Fibroblast of skin of left biceps (primary cell): ENCODE data around the gene THRA.

Experiments used
- DNase-seq, 2 experiments: peaks; one replicate each; pipeline ENCODE4 v3.0.0-alpha.2; 2013; ENCODE audit warnings: low read depth in 2 of 2

Gene THRA

GRCh38 chr17:40084477-40084876, 21.7 kb downstream of the THRA start:
- no peak for DNase-seq

- no peak for DNase-seq
These were observed 23.6 kb downstream of the THRA start for GRCh38 chr17:40086150-40087044.

- no peak for DNase-seq
These were observed 24.5 kb downstream of the THRA start for GRCh38 chr17:40087049-40087794.

GRCh38 chr17:40087903-40088718, 25.3 kb downstream of the THRA start:
- DNase-seq, result no peak

GRCh38 chr17:40089077-40089895, 26.5 kb downstream of the THRA start:
- no peak for DNase-seq

GRCh38 chr17:40090237-40091119, 27.7 kb downstream of the THRA start:
- DNase-seq, result no peak

- no peak for DNase-seq
These were observed 29.1 kb downstream of the THRA start for GRCh38 chr17:40091691-40092397.

GRCh38 chr17:40092581-40092980, 29.8 kb downstream of the THRA start:
- no peak for DNase-seq

- DNase-seq, result no peak
These were observed 30.3 kb downstream of the THRA start for GRCh38 chr17:40093005-40093579.

- no peak for DNase-seq
These were observed 30.9 kb downstream of the THRA start for GRCh38 chr17:40093580-40094201.

GRCh38 chr17:40094874-40095273, 32.1 kb downstream of the THRA start:
- DNase-seq, result no peak

GRCh38 chr17:40095351-40095943, 32.7 kb downstream of the THRA start:
- no peak for DNase-seq

- DNase-seq, result no peak
These were observed 33.4 kb downstream of the THRA start for GRCh38 chr17:40095944-40096791.

- DNase-seq, result no peak
These were observed 34.3 kb downstream of the THRA start for GRCh38 chr17:40097087-40097486.

- no peak for DNase-seq
These were observed 35.4 kb downstream of the THRA start for GRCh38 chr17:40097931-40098845.
